COLO829 (cell line): ENCODE results near the gene RBBP9.
"Not testable (repeated sequence)": the region's sequence is repeated elsewhere in the genome, so short reads cannot be mapped to it uniquely, and the experiment has no call there.

Source experiments
- DNase-seq: peaks from one replicate; pipeline ENCODE4 v3.0.0; 2012; ENCODE audit warnings: low spot score

The RBBP9 gene

GRCh38 chr20:18504479-18505060 is 7.5 kb upstream of the RBBP9 start:
- DNase-seq: no peak

- not testable (repeated sequence) for DNase-seq
These were observed 4.6 kb upstream of the RBBP9 start for GRCh38 chr20:18501672-18502071.

- no peak for DNase-seq
These were observed 578 bp upstream of the RBBP9 start for GRCh38 chr20:18497603-18498002.

GRCh38 chr20:18496042-18496441 is 983 bp downstream of the RBBP9 start:
- no peak for DNase-seq

- no peak for DNase-seq
These were observed 8.7 kb downstream of the RBBP9 start for GRCh38 chr20:18488301-18488700.

- DNase-seq: no peak
These were observed 15.4 kb downstream of the RBBP9 start for GRCh38 chr20:18481596-18481995.

GRCh38 chr20:18477821-18478220 is 19.2 kb downstream of the RBBP9 start:
- DNase-seq: no peak

GRCh38 chr20:18477218-18477617 is 19.8 kb downstream of the RBBP9 start:
- DNase-seq: no peak

- peak; percentile 99 for DNase-seq
These were observed 29.9 kb downstream of the RBBP9 start, which contains the start of the genes DZANK1 and POLR3F for GRCh38 chr20:18466894-18467730. Gene DZANK1 (minus strand): TSS chr20:18467030. CDS start chr20:18465358, 1,672 bp downstream. Gene POLR3F (plus strand): TSS chr20:18467390. CDS start chr20:18467507, 117 bp downstream.

- no peak for DNase-seq
These were observed 30.5 kb downstream of the RBBP9 start for GRCh38 chr20:18466574-18466893.

GRCh38 chr20:18465536-18466200 is 31.4 kb downstream of the RBBP9 start:
- DNase-seq: no peak

- DNase-seq: no peak
These were observed 40.4 kb downstream of the RBBP9 start for GRCh38 chr20:18456600-18456999.

GRCh38 chr20:18443886-18444285 is 53.1 kb downstream of the RBBP9 start:
- no peak for DNase-seq

GRCh38 chr20:18440403-18440802 is 56.6 kb downstream of the RBBP9 start:
- no peak for DNase-seq

- DNase-seq: no peak
These were observed 60.2 kb downstream of the RBBP9 start for GRCh38 chr20:18436847-18437246.
